Ishikawa (cell line): ENCODE data around the gene RAPGEF6.

Experiments used
- CEBPB ChIP-seq: IDR thresholded peaks from 2 replicates; pipeline ENCODE4 v1.6.1; 2012
- CREB1 ChIP-seq: IDR thresholded peaks from 2 replicates; pipeline ENCODE4 v1.6.1; 2012; ENCODE audit warnings: low read depth
- EGR1 ChIP-seq: IDR thresholded peaks from 2 replicates; pipeline ENCODE4 v1.6.1; 2012
- EP300 ChIP-seq: IDR thresholded peaks from 2 replicates; pipeline ENCODE4 v1.6.1; 2012; ENCODE audit warnings: borderline replicate concordance
- FOXM1 ChIP-seq: IDR thresholded peaks from 2 replicates; pipeline ENCODE4 v1.6.1; 2012; ENCODE audit warnings: low read depth, borderline replicate concordance
- NFIC ChIP-seq: IDR thresholded peaks from 2 replicates; pipeline ENCODE4 v1.6.1; 2012
- RAD21 ChIP-seq: IDR thresholded peaks from 2 replicates; pipeline ENCODE4 v1.6.1; 2012; ENCODE audit warnings: low read depth
- TAF1 ChIP-seq: IDR thresholded peaks from 2 replicates; pipeline ENCODE4 v1.6.1; 2012; ENCODE audit warnings: low read depth, mild to moderate bottlenecking
- TCF12 ChIP-seq: IDR thresholded peaks from 2 replicates; pipeline ENCODE4 v1.6.1; 2012; ENCODE audit warnings: low read depth
- TEAD4 ChIP-seq: IDR thresholded peaks from 2 replicates; pipeline ENCODE4 v1.6.1; 2012
- YY1 ChIP-seq: IDR thresholded peaks from 2 replicates; pipeline ENCODE4 v1.6.1; 2012; ENCODE audit warnings: low read depth
- ZBTB7A ChIP-seq: IDR thresholded peaks from 2 replicates; pipeline ENCODE4 v1.6.1; 2012; ENCODE audit warnings: low read depth
- TF ChIP-seq, protein P1 (sequence below): IDR thresholded peaks from 2 replicates; pipeline ENCODE4 v1.6.1; 2012; ENCODE audit warnings: low read depth, mild to moderate bottlenecking
- TF ChIP-seq, protein P2 (sequence below): IDR thresholded peaks from 2 replicates; pipeline ENCODE4 v1.6.1; 2012
- TF ChIP-seq, protein P3 (sequence below): IDR thresholded peaks from 2 replicates; pipeline ENCODE4 v1.6.1; 2012

RAPGEF6 gene

DNA sequence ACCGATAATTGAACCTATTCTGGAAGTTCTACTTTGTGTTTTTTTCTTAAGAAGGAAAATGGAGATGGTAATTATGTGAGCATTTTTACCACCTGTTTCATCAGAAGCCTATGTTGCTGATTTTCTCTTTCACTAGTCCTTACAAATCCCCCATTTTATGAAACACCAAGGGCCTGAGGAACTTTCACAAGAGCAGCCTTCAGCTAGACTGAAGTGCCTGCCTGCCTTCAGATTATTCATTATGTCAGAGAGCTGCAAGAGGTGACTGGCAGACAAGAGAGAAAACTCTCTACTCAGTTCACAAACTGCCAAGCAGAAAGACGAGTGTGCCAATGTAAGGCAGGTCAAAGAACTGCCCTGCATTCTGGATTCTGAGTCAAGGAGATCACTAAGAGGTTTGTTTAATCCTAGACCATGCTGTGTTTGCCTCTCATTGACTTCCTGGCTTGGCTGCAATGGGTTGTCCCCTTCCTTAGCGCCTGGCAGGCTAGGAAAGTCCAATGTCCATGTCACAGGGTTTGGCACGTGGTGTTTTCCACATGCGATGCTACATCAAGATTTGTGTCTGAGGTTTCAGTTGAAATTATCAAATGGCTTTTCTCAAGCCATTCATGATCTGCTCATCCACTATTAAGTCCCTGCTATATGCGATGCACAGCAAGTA is 227.9 kb downstream of the RAPGEF6 start:
- TF ChIP-seq, protein P1, sequence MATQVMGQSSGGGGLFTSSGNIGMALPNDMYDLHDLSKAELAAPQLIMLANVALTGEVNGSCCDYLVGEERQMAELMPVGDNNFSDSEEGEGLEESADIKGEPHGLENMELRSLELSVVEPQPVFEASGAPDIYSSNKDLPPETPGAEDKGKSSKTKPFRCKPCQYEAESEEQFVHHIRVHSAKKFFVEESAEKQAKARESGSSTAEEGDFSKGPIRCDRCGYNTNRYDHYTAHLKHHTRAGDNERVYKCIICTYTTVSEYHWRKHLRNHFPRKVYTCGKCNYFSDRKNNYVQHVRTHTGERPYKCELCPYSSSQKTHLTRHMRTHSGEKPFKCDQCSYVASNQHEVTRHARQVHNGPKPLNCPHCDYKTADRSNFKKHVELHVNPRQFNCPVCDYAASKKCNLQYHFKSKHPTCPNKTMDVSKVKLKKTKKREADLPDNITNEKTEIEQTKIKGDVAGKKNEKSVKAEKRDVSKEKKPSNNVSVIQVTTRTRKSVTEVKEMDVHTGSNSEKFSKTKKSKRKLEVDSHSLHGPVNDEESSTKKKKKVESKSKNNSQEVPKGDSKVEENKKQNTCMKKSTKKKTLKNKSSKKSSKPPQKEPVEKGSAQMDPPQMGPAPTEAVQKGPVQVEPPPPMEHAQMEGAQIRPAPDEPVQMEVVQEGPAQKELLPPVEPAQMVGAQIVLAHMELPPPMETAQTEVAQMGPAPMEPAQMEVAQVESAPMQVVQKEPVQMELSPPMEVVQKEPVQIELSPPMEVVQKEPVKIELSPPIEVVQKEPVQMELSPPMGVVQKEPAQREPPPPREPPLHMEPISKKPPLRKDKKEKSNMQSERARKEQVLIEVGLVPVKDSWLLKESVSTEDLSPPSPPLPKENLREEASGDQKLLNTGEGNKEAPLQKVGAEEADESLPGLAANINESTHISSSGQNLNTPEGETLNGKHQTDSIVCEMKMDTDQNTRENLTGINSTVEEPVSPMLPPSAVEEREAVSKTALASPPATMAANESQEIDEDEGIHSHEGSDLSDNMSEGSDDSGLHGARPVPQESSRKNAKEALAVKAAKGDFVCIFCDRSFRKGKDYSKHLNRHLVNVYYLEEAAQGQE = no peak
- TF ChIP-seq YY1 = no peak
- TF ChIP-seq FOXM1 = no peak

DNA sequence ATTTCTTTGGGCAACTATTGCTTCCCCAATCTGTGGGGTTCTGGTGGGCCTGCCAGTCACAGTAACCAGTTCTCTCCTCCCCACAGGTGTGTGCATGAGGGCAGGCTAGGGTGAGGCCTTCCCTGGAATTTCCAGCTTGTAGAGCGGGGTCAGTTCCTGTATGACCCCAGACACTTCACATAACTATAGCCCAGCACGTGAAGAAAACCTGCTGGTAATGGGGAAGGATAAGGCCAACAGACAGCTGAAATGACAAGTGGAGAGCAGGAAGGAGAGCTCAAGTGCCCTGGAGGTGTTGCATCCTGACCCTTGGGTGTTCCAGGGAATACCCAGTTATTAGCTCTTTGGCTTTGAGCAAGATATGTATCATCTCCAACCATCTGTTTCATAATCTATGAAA is 229.0 kb downstream of the RAPGEF6 start:
- TF ChIP-seq RAD21 (no peak), ZBTB7A (no peak), YY1 (no peak), TEAD4 (no peak), NFIC (no peak), CEBPB (no peak), CREB1 (no peak), TAF1 (no peak), TCF12 (no peak), EGR1 (no peak), EP300 (no peak), FOXM1 (no peak)
- TF ChIP-seq, protein P2, sequence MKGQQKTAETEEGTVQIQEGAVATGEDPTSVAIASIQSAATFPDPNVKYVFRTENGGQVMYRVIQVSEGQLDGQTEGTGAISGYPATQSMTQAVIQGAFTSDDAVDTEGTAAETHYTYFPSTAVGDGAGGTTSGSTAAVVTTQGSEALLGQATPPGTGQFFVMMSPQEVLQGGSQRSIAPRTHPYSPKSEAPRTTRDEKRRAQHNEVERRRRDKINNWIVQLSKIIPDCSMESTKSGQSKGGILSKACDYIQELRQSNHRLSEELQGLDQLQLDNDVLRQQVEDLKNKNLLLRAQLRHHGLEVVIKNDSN = no peak
- TF ChIP-seq, protein P3, sequence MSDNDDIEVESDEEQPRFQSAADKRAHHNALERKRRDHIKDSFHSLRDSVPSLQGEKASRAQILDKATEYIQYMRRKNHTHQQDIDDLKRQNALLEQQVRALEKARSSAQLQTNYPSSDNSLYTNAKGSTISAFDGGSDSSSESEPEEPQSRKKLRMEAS = no peak
- TF ChIP-seq, protein P1 = no peak

DNA sequence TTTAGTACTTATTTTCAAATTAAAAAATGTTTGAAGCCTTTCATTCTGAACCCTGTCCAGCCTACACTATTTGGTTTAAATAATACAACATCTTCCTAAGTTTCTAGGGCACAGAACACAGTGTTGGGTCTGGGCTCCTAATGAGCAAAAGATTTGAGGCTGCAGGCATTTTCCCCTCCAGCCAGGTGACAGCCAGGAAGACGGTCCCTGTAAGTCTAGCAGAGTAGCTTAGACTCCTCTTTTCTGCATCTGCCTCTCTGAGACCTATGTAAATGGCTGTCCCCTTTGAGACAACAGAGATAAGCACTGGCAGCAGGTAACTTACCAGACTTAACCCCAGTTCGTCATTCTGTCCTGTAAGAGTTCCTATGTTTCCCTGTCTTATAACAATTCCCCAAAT is 229.4 kb downstream of the RAPGEF6 start:
- TF ChIP-seq CREB1 (no peak), RAD21 (no peak), FOXM1 (no peak), EGR1 (no peak), NFIC (no peak), TEAD4 (no peak), ZBTB7A (no peak), TCF12 (no peak)
- TF ChIP-seq, protein P3 = no peak

DNA sequence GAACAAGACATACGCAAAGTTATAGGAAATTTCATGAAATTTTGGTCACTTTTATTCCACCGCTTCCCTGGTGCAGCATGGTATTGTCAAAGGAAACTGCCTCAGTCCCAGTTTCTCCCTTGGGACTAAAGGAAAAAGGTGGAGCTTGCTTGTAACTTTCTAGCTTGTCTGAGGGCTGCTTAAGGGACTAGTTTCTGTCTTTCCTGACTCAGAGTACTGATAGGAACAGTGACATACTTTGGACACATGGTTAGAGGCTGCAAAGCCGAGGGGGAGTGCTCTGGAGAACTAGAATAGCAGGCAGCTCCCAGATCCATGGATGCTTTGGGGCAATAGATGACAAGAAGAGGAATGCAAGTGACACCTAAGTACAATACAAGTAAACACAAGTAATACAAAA is 234.4 kb downstream of the RAPGEF6 start:
- TF ChIP-seq, protein P1 = no peak
- TF ChIP-seq EGR1 (no peak), TCF12 (no peak), TEAD4 (no peak), FOXM1 (no peak), RAD21 (no peak), ZBTB7A (no peak), TAF1 (no peak), CEBPB (no peak), YY1 (no peak), CREB1 (no peak), EP300 (no peak), NFIC (no peak)
- TF ChIP-seq, protein P2 = no peak
- TF ChIP-seq, protein P3 = no peak
